ENCODE measurements around the gene SERPINI1. TPM values are rescaled to one million over a fixed set of nuclear protein-coding genes. Genes with fewer than 3 reads are reported as not detected.

Gene SERPINI1
- total and polyA plus RNA-seq, 11 donors, result 5.6 to 18.5 (median 10.7) TPM

DNA sequence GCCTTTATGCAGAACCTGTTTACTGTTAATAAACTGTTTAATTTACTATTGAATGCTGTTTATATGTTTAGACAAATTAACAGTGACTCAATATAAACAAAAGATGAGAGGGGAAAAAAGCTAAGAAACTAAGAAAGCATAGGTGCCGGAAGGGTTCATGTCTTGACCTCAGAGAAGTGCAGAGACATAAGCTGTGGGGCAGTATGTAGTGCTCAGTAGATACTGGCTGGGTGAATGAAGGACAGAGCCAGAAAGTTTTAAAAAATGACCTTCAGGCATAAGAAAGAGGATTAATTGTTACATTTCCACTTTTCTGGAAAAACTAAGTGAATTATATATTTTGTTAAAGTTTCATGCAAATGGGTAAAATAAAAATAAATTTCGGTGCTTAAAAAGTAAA lies 14.2 kb downstream of the SERPINI1 start:
- intact Hi-C loops (cut with DNase I), result loop anchor here in 2 of 10 donors (10.0 kb wide), 2 partner anchors 65 to 135 kb away; no protein-coding TSS in a partner anchor
- 91 to 96% (median 94%) methylated on average over 2 of the region's 2 CpGs for WGBS, 4 donors

DNA sequence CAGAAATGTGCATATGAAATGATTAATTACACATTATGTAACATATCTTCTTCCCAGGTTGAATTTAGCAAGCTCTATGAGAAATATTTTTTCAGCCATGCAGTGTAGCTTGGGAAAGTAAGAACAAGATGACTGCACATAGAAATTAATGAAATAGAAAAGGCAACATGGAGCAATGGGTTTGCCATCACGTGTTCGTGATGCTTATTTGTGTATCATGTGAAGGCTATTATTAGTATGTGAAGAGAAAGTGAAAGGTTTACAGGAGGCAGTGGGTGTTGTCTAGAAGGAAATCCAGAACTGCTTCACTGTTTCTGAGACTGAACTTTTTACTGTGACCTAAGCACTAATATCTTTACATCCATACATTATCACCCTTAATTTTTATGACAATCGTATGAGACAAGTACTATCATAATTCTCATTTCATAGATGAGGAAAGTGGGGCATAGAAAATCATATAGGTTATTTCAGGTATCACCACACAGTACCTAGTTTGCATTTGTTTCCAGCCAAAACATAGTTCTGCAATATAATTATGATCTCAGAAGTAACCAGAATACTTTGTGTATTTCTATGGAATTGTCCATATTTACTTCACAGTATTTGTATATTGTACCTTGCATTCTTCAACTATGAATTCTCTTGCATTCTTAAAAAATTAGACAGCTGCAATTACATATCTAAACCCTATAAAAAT lies 14.9 kb downstream of the SERPINI1 start:
- 27 to 35% (median 32%) methylated on average over 3 of the region's 3 CpGs for WGBS, 4 donors
- H3K9me3 ChIP-seq, result no peaks in the 10 kb centered on the region
- no peaks in the 10 kb centered on the region for H3K36me3 ChIP-seq
- TF ChIP-seq, protein P1, sequence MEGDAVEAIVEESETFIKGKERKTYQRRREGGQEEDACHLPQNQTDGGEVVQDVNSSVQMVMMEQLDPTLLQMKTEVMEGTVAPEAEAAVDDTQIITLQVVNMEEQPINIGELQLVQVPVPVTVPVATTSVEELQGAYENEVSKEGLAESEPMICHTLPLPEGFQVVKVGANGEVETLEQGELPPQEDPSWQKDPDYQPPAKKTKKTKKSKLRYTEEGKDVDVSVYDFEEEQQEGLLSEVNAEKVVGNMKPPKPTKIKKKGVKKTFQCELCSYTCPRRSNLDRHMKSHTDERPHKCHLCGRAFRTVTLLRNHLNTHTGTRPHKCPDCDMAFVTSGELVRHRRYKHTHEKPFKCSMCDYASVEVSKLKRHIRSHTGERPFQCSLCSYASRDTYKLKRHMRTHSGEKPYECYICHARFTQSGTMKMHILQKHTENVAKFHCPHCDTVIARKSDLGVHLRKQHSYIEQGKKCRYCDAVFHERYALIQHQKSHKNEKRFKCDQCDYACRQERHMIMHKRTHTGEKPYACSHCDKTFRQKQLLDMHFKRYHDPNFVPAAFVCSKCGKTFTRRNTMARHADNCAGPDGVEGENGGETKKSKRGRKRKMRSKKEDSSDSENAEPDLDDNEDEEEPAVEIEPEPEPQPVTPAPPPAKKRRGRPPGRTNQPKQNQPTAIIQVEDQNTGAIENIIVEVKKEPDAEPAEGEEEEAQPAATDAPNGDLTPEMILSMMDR (IDR thresholded peaks at IDR 0.05), result no peak
- no peak for TF ChIP-seq POLR2A (IDR thresholded peaks at IDR 0.05)
- intact Hi-C loops (cut with DNase I), result loop anchor here in 1 of 10 donors (10.0 kb wide), 1 partner anchor 64 kb away; no protein-coding TSS in a partner anchor
- ATAC-seq (peak; percentile 61 to 87 (median 82)), DNase-seq (no peak)
- peak overlapping the region in 1 of 12 donors; percentile 11 for H3K27ac ChIP-seq
- no peaks in the 10 kb centered on the region for H3K27me3 ChIP-seq
- H3K4me1 ChIP-seq, result peaks cover 0 to 13% (median 3%) of the 10 kb centered on the region in 12 donors
- H3K4me3 ChIP-seq, result peak overlapping the region in 4 of 12 donors; percentile 3 to 8 (median 6)

More for the DNA sequence above, 14.2 kb downstream of the SERPINI1 start:
- Histone ChIP-seq H3K4me1 (peaks cover 0 to 13% (median 3%) of the 10 kb centered on the region in 12 donors), H3K27me3 (no peaks in the 10 kb centered on the region), H3K4me3 (peak overlapping the region in 1 of 12 donors; percentile 8), H3K27ac (peak overlapping the region in 1 of 12 donors; percentile 11), H3K36me3 (no peaks in the 10 kb centered on the region), H3K9me3 (no peaks in the 10 kb centered on the region)
- TF ChIP-seq, protein P1 (IDR thresholded peaks at IDR 0.05), result no peak
- no peak for TF ChIP-seq POLR2A (IDR thresholded peaks at IDR 0.05)
- ATAC-seq (no peak), DNase-seq (no peak)

DNA sequence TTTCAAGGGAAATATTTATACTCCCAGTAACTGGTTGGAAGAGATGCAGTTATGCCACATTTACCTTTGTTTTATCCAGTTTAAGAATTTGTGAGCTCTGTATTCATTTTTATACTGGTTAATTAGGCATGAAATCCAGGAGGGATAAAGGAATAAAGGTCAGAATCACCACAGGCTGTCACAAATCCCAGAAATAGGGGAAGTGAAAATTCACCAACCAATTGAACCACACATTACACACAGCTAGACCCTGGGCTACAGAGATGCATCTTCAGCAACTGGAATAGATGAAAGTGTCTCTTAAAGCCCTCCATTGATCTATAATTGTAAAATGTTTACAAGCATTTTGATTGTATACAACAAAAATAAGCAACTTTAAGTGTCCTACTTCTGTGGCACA lies 18.5 kb downstream of the SERPINI1 start:
- ATAC-seq, result no peak
- Histone ChIP-seq H3K9me3 (no peaks in the 10 kb centered on the region), H3K27ac (no peak overlapping the region), H3K4me1 (peaks cover 0 to 13% (median 3%) of the 10 kb centered on the region in 12 donors), H3K36me3 (no peaks in the 10 kb centered on the region), H3K4me3 (no peak overlapping the region), H3K27me3 (no peaks in the 10 kb centered on the region)
- no peak for TF ChIP-seq POLR2A (IDR thresholded peaks at IDR 0.05)
- TF ChIP-seq, protein P1 (IDR thresholded peaks at IDR 0.05), result no peak
- no peak for DNase-seq
- intact Hi-C loops (cut with DNase I), result loop anchor here in 1 of 10 donors (10.0 kb wide), 1 partner anchor 61 kb away; no protein-coding TSS in a partner anchor

DNA sequence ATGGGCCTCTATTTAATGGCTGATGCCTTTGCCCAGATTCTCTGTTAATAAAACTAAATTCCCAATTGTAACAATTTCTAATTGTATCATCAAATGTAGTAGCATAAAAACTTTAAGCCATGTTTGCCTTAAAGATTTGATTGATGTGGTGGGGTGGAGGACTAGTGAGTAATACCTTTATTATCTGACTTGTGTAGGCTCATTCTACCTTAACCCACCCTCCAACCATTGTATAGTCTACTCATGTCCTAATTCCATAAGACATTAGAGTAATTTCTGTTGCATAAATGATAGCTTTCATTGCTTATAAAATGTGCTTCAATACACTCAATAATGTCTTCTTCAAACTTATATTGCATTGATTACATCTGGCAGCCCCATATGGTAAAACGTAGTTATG lies 25.8 kb downstream of the SERPINI1 start:
- DNase-seq (no peak), ATAC-seq (no peak)
- Histone ChIP-seq H3K9me3 (peaks cover 0 to 4% (median 0%) of the 10 kb centered on the region in 12 donors), H3K4me3 (no peak overlapping the region), H3K36me3 (no peaks in the 10 kb centered on the region), H3K27me3 (no peaks in the 10 kb centered on the region), H3K4me1 (no peaks in the 10 kb centered on the region), H3K27ac (no peak overlapping the region)
- no peak for TF ChIP-seq POLR2A (IDR thresholded peaks at IDR 0.05)
- TF ChIP-seq, protein P1 (IDR thresholded peaks at IDR 0.05), result no peak
- WGBS, 4 donors, result 79 to 89% (median 82%) methylated on average over 1 of the region's 1 CpG
- intact Hi-C loops (cut with DNase I), result no loop called here
